Astrocyte (in vitro differentiated cells and primary cell): Measurements from ENCODE around the gene PCDHGA12. TPM values are rescaled to one million over a fixed set of nuclear protein-coding genes. Genes with fewer than 3 reads are reported as not detected.

ENCODE experiments used
- DNase-seq: peaks from one replicate; pipeline ENCODE4 v3.0.0-alpha.2; 2010; ENCODE audit warnings: low read depth
- FAIRE-seq: peaks from 2 replicates; lab custom pipeline; 2011; peaks lifted over from hg19 to GRCh38; lab: Jason Lieb, UNC
- H2AFZ ChIP-seq: 2 replicates; pipeline ENCODE4 v1.6.0; 2012; ENCODE audit warnings: low read depth, low read length, inconsistent platforms
- H3K27ac ChIP-seq: 2 replicates; pipeline ENCODE4 v1.5.1; 2011; ENCODE audit warnings: low read depth, low read length, inconsistent platforms
- H3K27me3 ChIP-seq: 2 replicates; pipeline ENCODE4 v1.6.0; 2011; ENCODE audit warnings: low read length, inconsistent platforms; ENCODE audit not compliant: insufficient read depth
- H3K36me3 ChIP-seq: 2 replicates; pipeline ENCODE4 v1.5.1; 2011; ENCODE audit warnings: low read length, inconsistent platforms; ENCODE audit not compliant: insufficient read depth
- H3K4me1 ChIP-seq: 2 replicates; pipeline ENCODE4 v1.5.1; 2011; ENCODE audit warnings: low read length, inconsistent platforms; ENCODE audit not compliant: insufficient read depth
- H3K4me2 ChIP-seq: 2 replicates; pipeline ENCODE4 v1.6.0; 2012; ENCODE audit warnings: low read length, inconsistent platforms
- H3K4me3 ChIP-seq: 2 replicates; pipeline ENCODE4 v1.5.1; 2011; ENCODE audit warnings: low read depth, mild to moderate bottlenecking, low read length, inconsistent platforms; ENCODE audit not compliant: insufficient read depth
- H3K79me2 ChIP-seq: 2 replicates; pipeline ENCODE4 v1.6.0; 2012; ENCODE audit warnings: mild to moderate bottlenecking, low read length, inconsistent platforms; ENCODE audit not compliant: insufficient read depth
- H3K9ac ChIP-seq: 2 replicates; pipeline ENCODE4 v1.6.0; 2012; ENCODE audit warnings: mild to moderate bottlenecking, low read length, inconsistent platforms
- H3K9me3 ChIP-seq: 2 replicates; pipeline ENCODE4 v1.5.1; 2012; ENCODE audit warnings: low read depth, mild to moderate bottlenecking, low read length, inconsistent platforms; ENCODE audit not compliant: insufficient read depth
- H4K20me1 ChIP-seq: 2 replicates; pipeline ENCODE4 v1.6.0; 2012; ENCODE audit warnings: low read length, inconsistent platforms; ENCODE audit not compliant: insufficient read depth
- H3K27ac Mint-ChIP-seq: one replicate; pipeline ENCODE4 v1.8.0; 2021; ENCODE audit warnings: mild to moderate bottlenecking, mixed read lengths; ENCODE audit not compliant: unreplicated experiment
- H3K27me3 Mint-ChIP-seq: one replicate; pipeline ENCODE4 v1.8.0; 2021; ENCODE audit warnings: low read depth, mixed read lengths; ENCODE audit not compliant: unreplicated experiment
- H3K36me3 Mint-ChIP-seq: one replicate; pipeline ENCODE4 v1.8.0; 2021; ENCODE audit warnings: low read depth, mixed read lengths; ENCODE audit not compliant: unreplicated experiment
- H3K4me1 Mint-ChIP-seq: one replicate; pipeline ENCODE4 v1.8.0; 2021; ENCODE audit warnings: low read depth, mixed read lengths; ENCODE audit not compliant: unreplicated experiment
- H3K4me3 Mint-ChIP-seq: one replicate; pipeline ENCODE4 v1.8.0; 2021; ENCODE audit warnings: mild to moderate bottlenecking, moderate library complexity, mixed read lengths; ENCODE audit not compliant: unreplicated experiment
- H3K9me3 Mint-ChIP-seq: one replicate; pipeline ENCODE4 v1.8.0; 2021; ENCODE audit warnings: mild to moderate bottlenecking, mixed read lengths; ENCODE audit not compliant: unreplicated experiment
- CTCF ChIP-seq: IDR thresholded peaks from 2 replicates; pipeline ENCODE4 v1.5.1; 2011; ENCODE audit warnings: low read depth, mild to moderate bottlenecking, inconsistent platforms, low read length, moderate library complexity; ENCODE audit not compliant: insufficient read depth
- EZH2 ChIP-seq: IDR thresholded peaks from 2 replicates; pipeline ENCODE4 v1.6.1; 2012; ENCODE audit warnings: mild to moderate bottlenecking, low read length, inconsistent platforms; ENCODE audit not compliant: insufficient read depth
- total RNA-seq: library from RNA; stranded (reverse); gene quantifications from 2 replicates; pipeline ENCODE4 v1.2.1, GENCODE V29; 2021

PCDHGA12 gene
- total RNA-seq, 1 donor from 2014 or later: 1.6 TPM

- no peaks in the 10 kb centered on the region for H3K27me3 Mint-ChIP-seq
- Histone ChIP-seq H3K9ac (no peak overlapping the region), H3K27ac (no peak overlapping the region), H2AFZ (no peak overlapping the region), H3K4me2 (peak overlapping the region; percentile 48), H3K9me3 (peaks cover 42% of the 10 kb centered on the region), H3K79me2 (no peaks in the 10 kb centered on the region), H3K4me3 (no peak overlapping the region), H3K4me1 (no peaks in the 10 kb centered on the region), H3K27me3 (no peaks in the 10 kb centered on the region), H3K36me3 (no peaks in the 10 kb centered on the region), H4K20me1 (no peaks in the 10 kb centered on the region)
- peaks cover 28% of the 10 kb centered on the region for H3K9me3 Mint-ChIP-seq
- no peak overlapping the region for H3K27ac Mint-ChIP-seq
- no peaks in the 10 kb centered on the region for H3K4me1 Mint-ChIP-seq
- no peak for TF ChIP-seq CTCF
- no peak for TF ChIP-seq EZH2
- peaks cover 26% of the 10 kb centered on the region for H3K36me3 Mint-ChIP-seq
- FAIRE-seq (no peak), DNase-seq (no peak)
- no peak overlapping the region for H3K4me3 Mint-ChIP-seq
Observed at GRCh38 chr5:141398608-141399007, 31.7 kb upstream of the PCDHGA12 start.

DNA sequence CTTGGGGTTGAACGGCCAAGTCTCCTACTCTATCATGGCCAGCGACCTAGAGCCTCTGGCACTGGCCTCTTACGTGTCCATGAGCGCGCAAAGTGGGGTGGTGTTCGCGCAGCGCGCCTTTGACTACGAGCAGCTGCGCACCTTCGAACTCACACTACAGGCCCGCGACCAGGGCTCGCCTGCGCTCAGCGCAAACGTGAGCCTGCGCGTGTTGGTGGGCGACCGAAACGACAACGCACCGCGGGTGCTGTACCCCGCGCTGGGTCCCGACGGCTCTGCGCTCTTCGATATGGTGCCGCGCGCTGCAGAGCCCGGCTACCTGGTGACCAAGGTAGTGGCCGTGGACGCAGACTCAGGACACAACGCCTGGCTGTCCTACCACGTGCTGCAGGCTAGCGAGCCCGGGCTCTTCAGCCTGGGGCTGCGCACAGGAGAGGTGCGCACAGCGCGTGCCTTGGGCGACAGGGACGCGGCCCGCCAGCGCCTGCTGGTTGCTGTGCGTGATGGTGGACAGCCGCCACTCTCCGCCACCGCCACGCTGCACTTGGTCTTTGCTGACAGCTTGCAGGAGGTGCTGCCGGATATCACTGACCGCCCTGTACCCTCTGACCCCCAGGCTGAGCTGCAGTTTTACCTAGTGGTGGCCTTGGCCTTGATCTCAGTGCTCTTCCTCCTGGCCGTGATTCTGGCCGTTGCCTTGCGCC is 30.6 kb upstream of the PCDHGA12 start:
- no peaks in the 10 kb centered on the region for H3K4me1 Mint-ChIP-seq
- no peak overlapping the region for H3K4me3 Mint-ChIP-seq
- Histone ChIP-seq H2AFZ (no peak overlapping the region), H3K4me2 (peak overlapping the region; percentile 31), H3K79me2 (peaks cover 5% of the 10 kb centered on the region), H3K9me3 (peaks cover 44% of the 10 kb centered on the region), H3K9ac (no peak overlapping the region), H3K27me3 (no peaks in the 10 kb centered on the region), H3K4me1 (no peaks in the 10 kb centered on the region), H4K20me1 (no peaks in the 10 kb centered on the region), H3K27ac (no peak overlapping the region), H3K4me3 (no peak overlapping the region), H3K36me3 (no peaks in the 10 kb centered on the region)
- H3K27ac Mint-ChIP-seq: no peak overlapping the region
- TF ChIP-seq EZH2 (no peak), CTCF (no peak)
- no peak for DNase-seq
- H3K36me3 Mint-ChIP-seq: peaks cover 20% of the 10 kb centered on the region
- no peak for FAIRE-seq
- peaks cover 20% of the 10 kb centered on the region for H3K9me3 Mint-ChIP-seq
- no peaks in the 10 kb centered on the region for H3K27me3 Mint-ChIP-seq
